Activated CD4-positive, alpha-beta memory T cell treated with anti-CD3 and anti-CD28 coated beads for 36 hours (primary cell): Measurements from ENCODE around the gene MARCHF10. TPM values are rescaled to one million over a fixed set of nuclear protein-coding genes. Genes with fewer than 3 reads are reported as not detected.

Source experiments
- CTCF ChIA-PET: fragments of 350-600 bp; sonication (Branson Sonifier 250); formaldehyde crosslinking; loops from one replicate; lab custom pipeline; 2021; ENCODE audit warnings: antibody characterized with exemption, inconsistent platforms; lab: Charles Lee
- POLR2A ChIA-PET: fragments of 350-600 bp; sonication (Branson Sonifier 250); formaldehyde crosslinking; loops from one replicate; lab custom pipeline; 2021; ENCODE audit warnings: antibody characterized with exemption; lab: Charles Lee
- DNase-seq: peaks from one replicate; pipeline ENCODE4 v3.0.0-alpha.2; 2020
- H3K27ac Mint-ChIP-seq: one replicate; pipeline ENCODE4 v1.8.0; 2021; ENCODE audit warnings: mixed read lengths
- H3K27me3 Mint-ChIP-seq: one replicate; pipeline ENCODE4 v1.8.0; 2021; ENCODE audit warnings: mixed read lengths
- H3K36me3 Mint-ChIP-seq: one replicate; pipeline ENCODE4 v1.8.0; 2021; ENCODE audit warnings: mixed read lengths
- H3K4me1 Mint-ChIP-seq: one replicate; pipeline ENCODE4 v1.8.0; 2021; ENCODE audit warnings: low read depth, mixed read lengths
- H3K4me3 Mint-ChIP-seq: one replicate; pipeline ENCODE4 v1.8.0; 2021; ENCODE audit warnings: mild to moderate bottlenecking, mixed read lengths
- H3K9me3 Mint-ChIP-seq: one replicate; pipeline ENCODE4 v1.8.0; 2021; ENCODE audit warnings: mixed read lengths
- intact Hi-C: fragments of 100-400 bp; cut with micrococcal nuclease; formaldehyde crosslinking; loops from one replicate; pipeline ENCODE4 v1.15.1; 2023
- total RNA-seq, 2 experiments: library from RNA; stranded (reverse); gene quantifications; one replicate each; pipeline ENCODE4 v1.2.3, GENCODE V29; 2021

The MARCHF10 gene
- total RNA-seq, 2 experiments from 2014 or later = not detected

- DNase-seq = no peak
- Mint-ChIP-seq H3K27me3 (peaks cover 18% of the 10 kb centered on the region), H3K27ac (no peak overlapping the region), H3K36me3 (no peaks in the 10 kb centered on the region), H3K4me1 (peaks cover 6% of the 10 kb centered on the region), H3K4me3 (no peak overlapping the region), H3K9me3 (peaks cover 10% of the 10 kb centered on the region)
- POLR2A ChIA-PET = no interaction called here
- intact Hi-C loops = no loop called here
- CTCF ChIA-PET = no interaction called here
These were observed 10.4 kb upstream of the MARCHF10 start for GRCh38 chr17:62818526-62818925.

GRCh38 chr17:62816282-62816839 lies 8.2 kb upstream of the MARCHF10 start:
- ChIA-PET POLR2A (interaction anchor here (0.7 kb wide), 1 partner anchor 355 kb away, joined by 3 read pairs; no protein-coding TSS in a partner anchor), CTCF (no interaction called here)
- H3K27me3 Mint-ChIP-seq = peaks cover 18% of the 10 kb centered on the region
- H3K27ac Mint-ChIP-seq = no peak overlapping the region
- H3K4me3 Mint-ChIP-seq = no peak overlapping the region
- peaks cover 6% of the 10 kb centered on the region for H3K4me1 Mint-ChIP-seq
- DNase-seq = no peak
- intact Hi-C loops = no loop called here
- peaks cover 11% of the 10 kb centered on the region for H3K9me3 Mint-ChIP-seq
- H3K36me3 Mint-ChIP-seq = no peaks in the 10 kb centered on the region

DNA sequence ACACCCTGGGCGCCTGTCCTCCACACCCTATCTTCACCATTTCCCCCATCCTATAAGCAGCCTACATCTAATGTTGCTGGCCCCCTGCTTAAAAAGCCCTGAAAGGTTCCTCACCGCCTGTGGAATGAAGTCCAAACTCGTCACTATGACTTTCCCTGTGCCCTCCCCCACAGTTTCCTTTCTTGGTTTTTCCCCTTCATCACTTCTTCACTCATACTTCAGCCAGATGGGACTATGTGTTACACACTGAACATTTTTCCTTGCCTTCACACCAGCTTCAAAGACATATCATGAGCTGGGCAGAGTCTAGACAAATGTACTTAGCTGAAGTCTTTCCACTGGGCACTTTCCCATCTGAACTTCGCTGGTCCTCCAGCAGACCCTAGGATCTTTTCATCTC lies 1.5 kb upstream of the MARCHF10 start:
- no peak overlapping the region for H3K27ac Mint-ChIP-seq
- POLR2A ChIA-PET = no interaction called here

DNA sequence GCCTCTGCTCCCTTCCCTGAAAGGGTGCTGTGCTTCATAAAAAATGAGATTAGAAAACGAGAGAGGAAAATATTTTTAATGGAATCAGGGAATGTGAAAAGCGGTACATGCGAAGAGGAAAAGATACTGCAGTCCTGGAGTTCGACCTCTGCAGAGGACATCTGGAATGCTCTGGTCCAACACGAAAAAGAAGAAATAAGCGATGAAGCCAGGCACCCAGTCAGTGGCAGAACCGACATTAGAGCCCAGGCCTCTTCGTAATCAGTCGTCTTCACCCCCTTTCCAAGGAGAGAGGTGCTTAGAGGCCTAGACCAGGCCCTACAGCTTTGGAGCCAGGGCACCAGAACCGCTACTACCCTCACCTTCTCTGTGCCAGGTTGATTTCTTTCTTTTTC lies 459 bp upstream of the MARCHF10 start:
- H3K4me3 Mint-ChIP-seq = no peak overlapping the region

More for the DNA sequence above, 1.5 kb upstream of the MARCHF10 start:
- Mint-ChIP-seq H3K27me3 (peaks cover 35% of the 10 kb centered on the region), H3K36me3 (no peaks in the 10 kb centered on the region), H3K4me1 (peaks cover 10% of the 10 kb centered on the region), H3K9me3 (peaks cover 11% of the 10 kb centered on the region), H3K4me3 (no peak overlapping the region)
- no peak for DNase-seq
- CTCF ChIA-PET = no interaction called here
- intact Hi-C loops = no loop called here

DNA sequence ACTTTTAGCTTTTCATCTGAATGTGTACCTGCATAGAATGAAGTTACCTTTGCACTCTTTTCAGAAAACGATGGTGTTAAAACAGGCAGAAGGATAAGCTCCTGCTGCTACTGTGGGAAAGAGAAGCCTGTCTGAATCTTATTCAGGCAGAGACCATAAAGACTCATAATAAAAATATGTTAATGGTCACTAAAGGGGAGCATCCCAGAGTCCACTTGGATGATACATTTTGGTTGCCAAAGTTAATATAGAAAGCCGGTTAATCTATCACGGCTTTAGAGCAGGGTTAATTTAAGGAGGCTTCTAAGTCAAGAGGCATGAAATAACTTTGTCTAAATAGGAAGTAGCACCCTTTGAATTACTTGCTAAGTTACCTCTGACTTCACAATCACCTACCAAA lies 2.9 kb downstream of the MARCHF10 start:
- ChIA-PET CTCF (no interaction called here), POLR2A (no interaction called here)
- Mint-ChIP-seq H3K27ac (no peak overlapping the region), H3K9me3 (no peaks in the 10 kb centered on the region), H3K4me3 (no peak overlapping the region), H3K4me1 (peaks cover 10% of the 10 kb centered on the region), H3K36me3 (no peaks in the 10 kb centered on the region), H3K27me3 (peaks cover 52% of the 10 kb centered on the region)
- intact Hi-C loops = no loop called here
- DNase-seq = no peak

More for the DNA sequence above, 459 bp upstream of the MARCHF10 start:
- ChIA-PET POLR2A (no interaction called here), CTCF (no interaction called here)
- Mint-ChIP-seq H3K27ac (no peak overlapping the region), H3K36me3 (no peaks in the 10 kb centered on the region), H3K9me3 (peaks cover 1% of the 10 kb centered on the region), H3K27me3 (peaks cover 41% of the 10 kb centered on the region), H3K4me1 (peaks cover 10% of the 10 kb centered on the region)
- no peak for DNase-seq
- intact Hi-C loops = no loop called here

- Mint-ChIP-seq H3K27me3 (peaks cover 54% of the 10 kb centered on the region), H3K4me3 (no peak overlapping the region)
- POLR2A ChIA-PET = no interaction called here
These were observed 3.3 kb downstream of the MARCHF10 start for GRCh38 chr17:62804822-62805221.

GRCh38 chr17:62804025-62804424 lies 4.1 kb downstream of the MARCHF10 start:
- no peak for DNase-seq
- CTCF ChIA-PET = no interaction called here
- intact Hi-C loops = no loop called here

More at GRCh38 chr17:62804822-62805221, 3.3 kb downstream of the MARCHF10 start:
- Mint-ChIP-seq H3K9me3 (no peaks in the 10 kb centered on the region), H3K27ac (no peak overlapping the region), H3K4me1 (peaks cover 10% of the 10 kb centered on the region), H3K36me3 (no peaks in the 10 kb centered on the region)
- CTCF ChIA-PET = no interaction called here
- intact Hi-C loops = no loop called here
- DNase-seq = no peak

GRCh38 chr17:62802561-62803205 lies 5.4 kb downstream of the MARCHF10 start:
- H3K9me3 Mint-ChIP-seq = no peaks in the 10 kb centered on the region
- H3K4me3 Mint-ChIP-seq = no peak overlapping the region
- H3K27me3 Mint-ChIP-seq = peaks cover 52% of the 10 kb centered on the region
- no peaks in the 10 kb centered on the region for H3K36me3 Mint-ChIP-seq
- no peak for DNase-seq
- H3K27ac Mint-ChIP-seq = no peak overlapping the region
- intact Hi-C loops = no loop called here
- H3K4me1 Mint-ChIP-seq = peaks cover 3% of the 10 kb centered on the region
- ChIA-PET POLR2A (no interaction called here), CTCF (no interaction called here)

More at GRCh38 chr17:62804025-62804424, 4.1 kb downstream of the MARCHF10 start:
- Mint-ChIP-seq H3K9me3 (no peaks in the 10 kb centered on the region), H3K36me3 (no peaks in the 10 kb centered on the region), H3K27ac (no peak overlapping the region), H3K4me3 (no peak overlapping the region), H3K4me1 (peaks cover 3% of the 10 kb centered on the region), H3K27me3 (peaks cover 49% of the 10 kb centered on the region)
- POLR2A ChIA-PET = no interaction called here

DNA sequence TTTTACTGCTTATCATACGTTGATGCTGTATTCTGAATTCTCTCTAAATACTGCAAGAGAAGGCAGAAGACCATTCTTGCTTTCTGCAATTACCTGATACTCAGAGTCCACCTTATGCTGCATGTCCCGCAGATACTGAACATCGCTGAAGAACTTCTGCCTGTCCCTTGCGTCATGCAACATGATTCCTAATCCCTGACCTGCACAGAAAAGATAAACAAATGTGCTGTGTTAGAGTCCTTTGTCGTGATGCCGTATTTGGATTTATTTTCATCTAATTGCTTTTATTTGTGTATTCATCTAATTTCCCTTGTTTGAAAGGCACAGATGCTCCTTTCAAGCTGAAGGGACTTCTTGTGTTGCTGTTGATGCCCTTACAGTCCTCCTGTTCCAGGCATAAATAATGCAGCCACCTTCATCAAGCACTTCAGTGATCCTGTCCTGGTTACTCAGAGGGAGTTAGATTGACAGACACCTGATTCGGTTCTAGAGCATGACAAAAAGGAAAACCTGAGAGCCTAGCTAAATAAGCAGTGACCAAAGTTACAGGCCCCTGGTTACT lies 6.5 kb downstream of the MARCHF10 start:
- intact Hi-C loops = no loop called here
- no peak overlapping the region for H3K4me3 Mint-ChIP-seq
- ChIA-PET CTCF (no interaction called here), POLR2A (no interaction called here)
- H3K9me3 Mint-ChIP-seq = no peaks in the 10 kb centered on the region
- peaks cover 44% of the 10 kb centered on the region for H3K27me3 Mint-ChIP-seq
- H3K36me3 Mint-ChIP-seq = no peaks in the 10 kb centered on the region
- H3K4me1 Mint-ChIP-seq = no peaks in the 10 kb centered on the region
- no peak overlapping the region for H3K27ac Mint-ChIP-seq
- no peak for DNase-seq

DNA sequence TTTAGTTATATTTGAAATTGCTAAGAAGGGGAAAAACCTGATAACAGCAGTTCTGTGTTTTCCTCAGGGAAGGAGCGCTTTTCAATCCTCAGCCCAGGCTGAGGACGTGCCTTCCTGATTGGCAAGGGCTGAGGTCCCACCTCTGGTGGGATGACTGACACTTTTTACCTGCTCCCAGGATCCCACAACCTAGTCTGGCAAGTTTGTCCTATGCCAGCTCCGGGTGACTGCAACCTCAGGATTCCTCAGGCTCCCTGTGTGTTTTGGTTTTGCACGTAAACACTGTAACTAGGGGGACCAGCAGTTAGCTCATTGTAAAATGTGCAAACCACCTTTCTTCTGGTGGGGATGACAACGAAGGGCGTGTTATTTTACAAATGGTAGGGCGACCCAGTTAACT lies 7.5 kb downstream of the MARCHF10 start:
- Mint-ChIP-seq H3K27me3 (peaks cover 43% of the 10 kb centered on the region), H3K4me1 (no peaks in the 10 kb centered on the region), H3K36me3 (no peaks in the 10 kb centered on the region), H3K27ac (no peak overlapping the region), H3K4me3 (no peak overlapping the region), H3K9me3 (no peaks in the 10 kb centered on the region)
- ChIA-PET POLR2A (no interaction called here), CTCF (no interaction called here)
- intact Hi-C loops = no loop called here
- no peak for DNase-seq

GRCh38 chr17:62797959-62798358 lies 10.2 kb downstream of the MARCHF10 start:
- POLR2A ChIA-PET = no interaction called here
- Mint-ChIP-seq H3K36me3 (no peaks in the 10 kb centered on the region), H3K4me1 (peaks cover 9% of the 10 kb centered on the region), H3K27ac (no peak overlapping the region), H3K27me3 (peaks cover 35% of the 10 kb centered on the region), H3K9me3 (no peaks in the 10 kb centered on the region), H3K4me3 (no peak overlapping the region)
- no peak for DNase-seq
- CTCF ChIA-PET = no interaction called here
- intact Hi-C loops = no loop called here

DNA sequence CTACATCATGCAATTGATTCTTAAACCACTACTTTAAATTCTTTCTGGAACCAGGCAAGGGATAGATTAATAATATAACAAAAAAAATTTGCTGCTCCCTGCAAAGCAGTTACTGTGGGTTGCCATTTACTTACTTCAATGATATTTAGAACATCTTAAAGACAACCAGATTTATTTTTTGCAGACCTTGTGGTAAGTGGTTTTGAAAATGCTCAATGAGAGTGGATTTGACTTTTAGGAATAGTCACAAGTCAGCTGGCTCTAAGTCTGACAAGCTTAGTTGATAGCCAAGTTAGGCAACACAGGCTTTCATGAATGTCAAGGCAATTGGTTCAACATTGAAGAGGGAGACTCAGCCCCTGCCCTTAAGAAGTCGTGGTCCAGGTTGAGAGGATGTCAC lies 11.8 kb downstream of the MARCHF10 start:
- peaks cover 9% of the 10 kb centered on the region for H3K4me1 Mint-ChIP-seq
- DNase-seq = no peak
- H3K9me3 Mint-ChIP-seq = no peaks in the 10 kb centered on the region
- H3K4me3 Mint-ChIP-seq = no peak overlapping the region
- intact Hi-C loops = no loop called here
- POLR2A ChIA-PET = no interaction called here
- H3K36me3 Mint-ChIP-seq = no peaks in the 10 kb centered on the region
- peaks cover 27% of the 10 kb centered on the region for H3K27me3 Mint-ChIP-seq
- CTCF ChIA-PET = no interaction called here
- H3K27ac Mint-ChIP-seq = no peak overlapping the region

- peaks cover 9% of the 10 kb centered on the region for H3K4me1 Mint-ChIP-seq
- no peaks in the 10 kb centered on the region for H3K9me3 Mint-ChIP-seq
- peaks cover 22% of the 10 kb centered on the region for H3K27me3 Mint-ChIP-seq
- intact Hi-C loops = no loop called here
- ChIA-PET CTCF (no interaction called here), POLR2A (no interaction called here)
- H3K27ac Mint-ChIP-seq = no peak overlapping the region
- DNase-seq = no peak
- H3K36me3 Mint-ChIP-seq = no peaks in the 10 kb centered on the region
- H3K4me3 Mint-ChIP-seq = no peak overlapping the region
These were observed 13.5 kb downstream of the MARCHF10 start for GRCh38 chr17:62794666-62794971.
